Bronchial epithelial cell (primary cell): ENCODE data around the gene KCND3. TPM values are rescaled to one million over a fixed set of nuclear protein-coding genes. Genes with fewer than 3 reads are reported as not detected.
A peak's percentile ranks its signal among the peaks of the same experiment; 100 is the strongest.

Experiments used
- DNase-seq: peaks from one replicate; pipeline ENCODE4 v3.0.0-alpha.2; 2010; ENCODE audit warnings: low read depth
- FAIRE-seq: peaks from 2 replicates; lab custom pipeline; 2011; peaks lifted over from hg19 to GRCh38; lab: Jason Lieb, UNC
- H3K27me3 ChIP-seq: 2 replicates; pipeline ENCODE4 v1.5.1; 2011; ENCODE audit warnings: low read length; ENCODE audit not compliant: control insufficient read depth, insufficient read depth
- H3K36me3 ChIP-seq: 2 replicates; pipeline ENCODE4 v1.5.1; 2011; ENCODE audit warnings: low read length; ENCODE audit not compliant: control insufficient read depth, insufficient read depth
- H3K4me3 ChIP-seq: 2 replicates; pipeline ENCODE4 v1.5.1; 2011; ENCODE audit warnings: mild to moderate bottlenecking, low read depth, low read length, control low read depth
- total RNA-seq: library from RNA; depleted of rRNA; stranded (reverse); fragments of >200 nt; gene quantifications from 2 replicates; pipeline ENCODE4 v1.2.1, GENCODE V29; 2014
- TF ChIP-seq, protein P1 (sequence below): IDR thresholded peaks from 2 replicates; pipeline ENCODE4 v1.5.1; 2011; ENCODE audit warnings: mild to moderate bottlenecking, moderate library complexity, low read length, control low read depth, inconsistent platforms; ENCODE audit not compliant: insufficient read depth, severe bottlenecking

Gene KCND3
- total RNA-seq, 1 donor from 2014 or later = under 0.01 TPM

DNA sequence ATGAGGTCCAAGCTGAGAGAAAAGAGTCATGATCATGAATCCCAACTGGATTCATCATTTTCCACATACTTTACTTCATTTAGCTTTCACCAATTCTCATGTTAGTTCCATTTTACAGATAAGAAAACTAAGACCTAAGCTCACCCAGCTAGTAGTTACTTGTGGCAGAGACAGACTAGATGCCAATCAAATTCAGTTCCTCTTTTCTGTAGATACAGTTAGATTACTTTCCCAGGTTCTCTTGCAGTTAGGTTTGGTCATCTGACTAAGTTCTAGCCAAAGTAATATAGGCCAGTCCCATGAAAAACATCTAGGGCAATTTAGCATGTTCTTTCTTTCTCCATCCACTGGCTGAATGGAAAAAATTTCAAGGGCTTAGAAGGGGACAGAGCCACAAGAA, 8.9 kb upstream of the KCND3 start:
- TF ChIP-seq, protein P1, sequence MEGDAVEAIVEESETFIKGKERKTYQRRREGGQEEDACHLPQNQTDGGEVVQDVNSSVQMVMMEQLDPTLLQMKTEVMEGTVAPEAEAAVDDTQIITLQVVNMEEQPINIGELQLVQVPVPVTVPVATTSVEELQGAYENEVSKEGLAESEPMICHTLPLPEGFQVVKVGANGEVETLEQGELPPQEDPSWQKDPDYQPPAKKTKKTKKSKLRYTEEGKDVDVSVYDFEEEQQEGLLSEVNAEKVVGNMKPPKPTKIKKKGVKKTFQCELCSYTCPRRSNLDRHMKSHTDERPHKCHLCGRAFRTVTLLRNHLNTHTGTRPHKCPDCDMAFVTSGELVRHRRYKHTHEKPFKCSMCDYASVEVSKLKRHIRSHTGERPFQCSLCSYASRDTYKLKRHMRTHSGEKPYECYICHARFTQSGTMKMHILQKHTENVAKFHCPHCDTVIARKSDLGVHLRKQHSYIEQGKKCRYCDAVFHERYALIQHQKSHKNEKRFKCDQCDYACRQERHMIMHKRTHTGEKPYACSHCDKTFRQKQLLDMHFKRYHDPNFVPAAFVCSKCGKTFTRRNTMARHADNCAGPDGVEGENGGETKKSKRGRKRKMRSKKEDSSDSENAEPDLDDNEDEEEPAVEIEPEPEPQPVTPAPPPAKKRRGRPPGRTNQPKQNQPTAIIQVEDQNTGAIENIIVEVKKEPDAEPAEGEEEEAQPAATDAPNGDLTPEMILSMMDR = no peak

DNA sequence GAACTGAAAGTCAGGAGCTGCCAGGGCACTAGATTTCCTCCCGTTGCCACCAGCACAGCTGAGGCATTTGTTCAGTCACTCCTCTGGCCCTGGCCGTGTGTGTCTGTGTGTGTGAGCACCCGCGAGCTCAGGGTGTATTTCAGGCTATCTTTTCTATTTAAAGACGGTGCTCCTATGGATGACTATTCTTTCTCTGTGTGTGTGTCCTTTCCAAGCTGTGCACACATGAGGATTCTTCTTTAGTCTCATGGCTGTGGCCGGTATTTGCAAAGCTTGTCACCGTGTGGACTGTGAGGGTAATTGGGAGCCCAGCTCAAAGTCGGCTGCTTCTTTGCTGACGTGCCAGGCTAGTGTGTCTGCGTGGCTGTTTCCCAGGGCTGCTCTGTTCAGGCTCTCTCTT, 3.0 kb upstream of the KCND3 start:
- DNase-seq (no peak), FAIRE-seq (no peak)
- H3K4me3 ChIP-seq = no peak overlapping the region
- TF ChIP-seq, protein P1 = no peak
- no peaks in the 10 kb centered on the region for H3K36me3 ChIP-seq
- peaks cover 12% of the 10 kb centered on the region for H3K27me3 ChIP-seq

More for the DNA sequence above, 8.9 kb upstream of the KCND3 start:
- FAIRE-seq (no peak), DNase-seq (no peak)
- Histone ChIP-seq H3K36me3 (no peaks in the 10 kb centered on the region), H3K27me3 (peaks cover 7% of the 10 kb centered on the region), H3K4me3 (no peak overlapping the region)

DNA sequence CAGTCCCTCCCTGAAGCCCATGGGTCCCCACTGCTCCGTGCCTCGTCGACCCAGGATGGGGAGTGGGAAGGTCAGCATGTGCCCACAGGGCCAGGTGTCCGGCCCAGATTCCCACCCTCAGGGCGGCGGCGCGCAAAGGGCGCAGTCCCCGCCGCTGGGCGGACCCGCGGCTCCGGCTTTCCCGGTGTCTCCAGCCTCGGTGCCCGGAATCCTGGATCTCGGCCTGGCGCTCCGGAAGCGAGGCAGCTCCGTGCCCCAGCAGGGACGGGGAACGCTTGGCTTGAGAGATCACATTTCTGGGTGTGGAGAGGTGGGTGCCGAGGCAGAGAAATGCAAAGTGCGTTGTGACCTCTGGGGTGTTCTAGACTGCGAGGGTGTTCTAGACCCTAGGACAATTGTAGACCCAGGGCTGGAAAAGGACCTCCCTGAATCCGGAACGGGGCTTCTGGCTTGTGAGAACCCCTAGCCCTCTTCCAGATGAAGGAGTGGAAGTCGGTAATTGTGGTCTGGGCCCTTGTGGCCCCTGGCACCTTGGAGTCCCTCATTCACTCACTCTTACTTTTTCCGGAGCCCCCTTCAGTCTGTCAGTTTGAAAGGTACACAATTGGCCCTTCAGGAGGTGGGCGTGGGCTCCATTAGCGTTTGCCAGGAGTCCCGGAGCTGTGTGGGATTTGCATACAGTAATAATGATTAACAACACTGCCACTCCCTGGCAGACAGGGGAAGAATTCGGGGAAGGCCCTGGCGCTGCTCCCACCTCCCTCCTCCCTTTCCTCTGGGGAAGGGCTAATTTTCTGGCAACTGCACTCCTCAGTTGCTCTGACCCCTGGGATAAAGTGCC, 1.6 kb upstream of the KCND3 start:
- Histone ChIP-seq H3K36me3 (no peaks in the 10 kb centered on the region), H3K4me3 (peak overlapping the region; percentile 47), H3K27me3 (peaks cover 14% of the 10 kb centered on the region)
- FAIRE-seq (no peak), DNase-seq (peak; percentile 70)
- TF ChIP-seq, protein P1 = peak; percentile 56

DNA sequence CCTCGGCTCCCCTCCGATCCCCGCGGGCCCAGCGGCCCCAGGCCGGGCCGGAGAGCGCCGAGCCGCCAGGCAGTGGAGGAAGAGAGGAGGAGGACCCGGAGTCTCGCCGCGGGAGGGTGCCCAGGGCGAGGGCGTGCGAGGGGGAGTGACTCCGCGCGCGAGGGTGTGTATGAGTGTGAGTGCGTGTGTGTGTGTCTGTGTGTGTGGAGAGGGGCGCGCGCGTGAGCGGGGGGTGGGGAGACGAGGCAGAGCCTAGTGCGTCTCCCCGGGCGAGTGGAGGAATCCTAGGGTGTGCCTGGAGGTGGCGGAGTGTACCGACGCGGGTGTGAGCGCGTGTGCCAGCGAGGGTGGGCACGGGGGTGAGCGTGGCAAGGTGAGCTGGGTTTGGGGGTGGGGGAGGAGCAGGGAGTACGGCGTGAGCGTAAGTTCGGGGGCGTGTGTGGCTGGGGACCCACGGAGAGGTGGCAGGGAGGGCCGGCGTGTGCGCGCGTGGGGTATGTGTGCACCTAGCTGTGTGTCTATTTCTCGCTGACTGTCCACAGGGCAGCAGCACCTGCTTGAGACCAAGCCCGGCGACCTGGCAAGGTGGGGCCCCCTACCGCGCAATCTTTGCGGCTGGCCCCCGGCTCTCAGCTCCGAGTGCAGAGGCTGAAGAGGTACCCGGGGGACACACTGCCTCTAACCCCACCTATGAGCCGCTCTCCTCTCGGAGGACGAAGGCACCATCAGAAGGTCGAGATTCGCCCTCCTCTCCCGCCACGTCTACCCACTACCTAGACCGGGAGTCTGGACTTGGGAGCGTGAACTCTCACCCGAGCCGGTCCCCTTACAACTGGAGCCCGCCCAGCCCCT, 784 bp upstream of the KCND3 start:
- Histone ChIP-seq H3K36me3 (no peaks in the 10 kb centered on the region), H3K27me3 (peaks cover 12% of the 10 kb centered on the region), H3K4me3 (peak overlapping the region; percentile 47)
- no peak for DNase-seq
- FAIRE-seq = no peak
- TF ChIP-seq, protein P1 = no peak

DNA sequence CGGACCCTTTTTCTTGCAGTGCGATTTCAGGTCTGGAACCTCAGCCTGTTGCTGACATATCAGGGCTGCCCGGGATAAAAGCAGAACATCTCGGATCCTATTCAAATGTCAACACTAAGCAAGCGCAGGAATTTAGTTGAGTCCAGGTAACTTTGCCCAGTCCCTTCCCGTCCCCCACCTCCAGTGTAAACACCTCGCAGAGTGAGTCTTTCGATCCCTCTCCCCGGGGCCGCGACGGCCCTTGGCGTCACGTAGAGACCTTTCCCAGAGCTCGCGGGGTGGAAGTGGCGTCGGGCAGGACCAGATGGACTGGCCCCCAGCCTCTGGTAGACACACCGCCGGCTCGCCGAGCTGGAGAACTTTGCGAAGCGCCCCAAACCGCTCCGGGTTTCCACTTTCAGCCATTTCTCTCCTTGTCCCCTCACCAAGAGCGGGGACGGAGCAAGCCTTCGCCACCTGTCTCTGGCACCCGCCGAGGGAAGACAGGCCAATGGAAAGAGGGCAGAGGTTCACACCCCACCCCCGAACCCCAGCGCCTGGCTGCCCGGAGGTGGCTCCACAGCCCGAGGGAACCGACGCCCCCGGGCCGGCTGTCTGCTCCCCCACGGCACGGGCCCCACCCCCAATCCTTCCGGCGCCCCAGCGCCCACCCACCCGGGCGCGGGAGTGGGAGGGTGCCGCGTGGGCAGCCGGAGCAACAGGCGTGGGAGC, 570 bp downstream of the KCND3 start:
- no peaks in the 10 kb centered on the region for H3K36me3 ChIP-seq
- TF ChIP-seq, protein P1 = no peak
- peaks cover 12% of the 10 kb centered on the region for H3K27me3 ChIP-seq
- peak overlapping the region; percentile 24 for H3K4me3 ChIP-seq
- DNase-seq (no peak), FAIRE-seq (no peak)
